Effector memory CD4-positive, alpha-beta T cell (primary cell): ENCODE results near the gene SERPINE3.

Experiments used
- DNase-seq, 3 donors: peaks; one replicate each; pipeline ENCODE4 v3.0.0-alpha.2; 2020
- H3K27ac ChIP-seq: 2 replicates; pipeline ENCODE4 v1.7.0; 2013; ENCODE audit warnings: mild to moderate bottlenecking, low read length, moderate library complexity; ENCODE audit not compliant: insufficient read depth, poor library complexity, severe bottlenecking
- H3K27me3 ChIP-seq: replicated peaks from 2 replicates; pipeline ENCODE4 v1.7.0; 2013; ENCODE audit warnings: mild to moderate bottlenecking, low read length; ENCODE audit not compliant: insufficient read depth, control insufficient read depth, poor library complexity, severe bottlenecking
- H3K36me3 ChIP-seq: 2 replicates; pipeline ENCODE4 v1.7.0; 2013; ENCODE audit warnings: mild to moderate bottlenecking, low read length, moderate library complexity; ENCODE audit not compliant: control insufficient read depth, insufficient read depth
- H3K4me1 ChIP-seq: 2 replicates; pipeline ENCODE4 v1.7.0; 2013; ENCODE audit warnings: low read length, mild to moderate bottlenecking; ENCODE audit not compliant: control insufficient read depth, insufficient read depth, poor library complexity, severe bottlenecking
- H3K4me3 ChIP-seq: 2 replicates; pipeline ENCODE4 v1.7.0; 2013; ENCODE audit warnings: low read length, low read depth, mild to moderate bottlenecking; ENCODE audit not compliant: insufficient read depth, poor library complexity, severe bottlenecking
- H3K9me3 ChIP-seq: 2 replicates; pipeline ENCODE4 v1.7.0; 2013; ENCODE audit warnings: mild to moderate bottlenecking, low read length, moderate library complexity; ENCODE audit not compliant: control insufficient read depth

SERPINE3 gene

DNA sequence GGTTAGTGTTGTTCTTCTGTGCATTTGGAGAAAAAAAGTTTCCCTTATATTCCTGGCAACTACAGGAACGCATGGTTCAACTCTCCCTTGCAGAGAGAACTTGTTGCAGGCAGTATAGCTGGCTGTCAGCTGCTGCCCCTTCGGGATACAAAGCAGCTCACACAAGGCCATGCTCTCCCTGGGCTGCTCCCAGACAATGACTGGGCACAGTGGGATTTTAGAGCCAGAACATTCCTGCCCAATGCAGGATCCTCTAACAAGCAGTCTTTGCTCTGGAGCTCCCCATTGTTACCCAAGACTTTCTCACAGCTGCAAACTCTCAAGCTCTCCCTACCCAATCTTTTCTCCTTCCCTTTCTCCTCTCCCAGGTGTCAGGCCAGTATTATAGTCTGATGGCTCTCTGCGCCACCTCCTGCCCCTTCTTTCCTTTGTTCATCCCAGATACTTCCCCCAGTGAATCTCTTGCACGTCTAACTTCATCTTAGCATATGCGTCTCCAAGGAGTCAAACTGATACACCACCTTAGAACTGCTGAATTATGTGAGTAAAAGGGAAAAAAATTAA lies 27.5 kb upstream of the SERPINE3 start:
- no peaks in the 10 kb centered on the region for H3K4me1 ChIP-seq
- H3K27me3 ChIP-seq: no peaks in the 10 kb centered on the region
- no peak for DNase-seq
- H3K4me3 ChIP-seq: no peak overlapping the region
- no peaks in the 10 kb centered on the region for H3K9me3 ChIP-seq
- H3K27ac ChIP-seq: no peak overlapping the region
- no peaks in the 10 kb centered on the region for H3K36me3 ChIP-seq

DNA sequence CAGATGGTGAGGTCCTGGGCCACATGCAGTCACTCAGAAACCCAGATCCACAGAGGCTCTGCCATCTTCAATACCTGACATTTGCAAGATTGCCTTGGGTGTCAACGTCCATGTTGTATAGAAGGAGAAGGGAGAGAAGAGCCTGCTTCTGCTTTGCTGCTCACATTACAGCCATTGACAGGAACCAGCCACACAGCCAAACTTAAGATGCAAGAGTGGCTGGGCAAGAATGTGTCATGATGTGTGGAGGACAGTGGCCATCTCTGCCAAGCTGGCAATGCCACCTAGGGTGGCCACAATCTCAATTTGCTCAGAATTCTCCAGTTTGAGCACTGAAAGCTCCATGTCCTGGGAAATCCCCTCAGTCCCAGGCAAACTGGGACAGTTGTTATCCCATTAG lies 25.9 kb upstream of the SERPINE3 start:
- no peaks in the 10 kb centered on the region for H3K36me3 ChIP-seq
- no peak for DNase-seq
- no peak overlapping the region for H3K4me3 ChIP-seq
- H3K27me3 ChIP-seq: no peaks in the 10 kb centered on the region
- no peaks in the 10 kb centered on the region for H3K4me1 ChIP-seq
- H3K27ac ChIP-seq: no peak overlapping the region
- no peaks in the 10 kb centered on the region for H3K9me3 ChIP-seq

DNA sequence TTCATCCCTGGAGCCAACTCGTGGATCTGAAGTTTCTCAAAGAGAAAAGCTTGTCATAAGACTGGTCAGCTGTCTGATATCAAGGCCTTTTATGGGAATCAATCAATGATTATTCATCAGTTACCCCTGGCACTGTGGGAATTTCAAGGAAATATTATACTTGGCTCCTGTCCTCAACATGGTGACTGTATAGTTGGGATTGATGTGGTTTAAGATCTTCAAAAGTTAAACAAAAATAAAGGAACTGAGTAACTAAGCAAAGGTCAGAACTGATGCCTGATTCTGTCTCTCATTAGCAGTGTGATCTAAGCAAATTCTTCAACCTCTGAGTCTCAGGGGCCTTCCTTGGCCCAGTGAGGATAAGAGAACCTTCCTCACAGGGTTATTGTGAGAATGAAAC lies 22.2 kb upstream of the SERPINE3 start:
- DNase-seq: no peak
- Histone ChIP-seq H3K27me3 (no peaks in the 10 kb centered on the region), H3K9me3 (no peaks in the 10 kb centered on the region), H3K4me1 (no peaks in the 10 kb centered on the region), H3K27ac (no peak overlapping the region), H3K36me3 (no peaks in the 10 kb centered on the region), H3K4me3 (no peak overlapping the region)

DNA sequence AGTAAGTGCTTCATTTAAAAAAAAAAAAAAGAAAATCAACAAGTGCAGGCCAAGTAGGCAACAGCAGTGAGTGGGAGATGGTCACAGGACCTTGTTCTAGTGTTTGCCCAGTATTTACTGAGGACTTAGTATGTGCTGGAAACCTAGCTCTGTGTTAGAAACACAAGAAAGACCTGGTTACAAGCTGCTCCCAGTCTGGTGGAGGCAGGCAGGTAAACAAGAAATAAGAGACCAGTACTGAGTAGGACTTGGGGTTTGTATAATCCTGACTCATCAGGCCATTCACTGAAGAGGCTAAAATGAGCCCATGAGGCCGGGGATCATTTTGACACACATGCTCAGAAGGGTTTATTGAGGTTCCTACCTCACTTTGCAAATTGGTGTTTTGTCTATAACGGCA lies 21.5 kb upstream of the SERPINE3 start:
- H3K4me1 ChIP-seq: no peaks in the 10 kb centered on the region
- H3K27ac ChIP-seq: no peak overlapping the region
- no peaks in the 10 kb centered on the region for H3K36me3 ChIP-seq
- DNase-seq: no peak
- no peaks in the 10 kb centered on the region for H3K27me3 ChIP-seq
- no peak overlapping the region for H3K4me3 ChIP-seq
- no peaks in the 10 kb centered on the region for H3K9me3 ChIP-seq

DNA sequence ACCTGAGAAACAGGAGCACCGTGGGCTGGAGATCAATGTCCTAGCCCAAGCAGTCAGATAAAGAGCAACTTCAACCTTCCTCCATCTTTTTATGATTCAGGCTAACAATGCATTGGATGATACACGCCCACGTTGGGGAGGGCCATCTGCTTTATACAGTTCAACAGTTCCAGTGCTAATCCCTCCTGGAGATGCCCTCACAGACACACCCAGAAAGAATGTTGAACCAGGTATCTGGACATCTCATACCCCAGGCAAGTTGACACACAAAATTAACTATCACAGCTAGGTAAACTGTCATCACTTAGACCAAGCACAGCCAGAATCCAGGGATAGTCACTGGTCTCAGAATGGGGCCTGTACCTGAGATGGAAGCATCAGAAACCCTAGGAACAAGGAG lies 20.6 kb upstream of the SERPINE3 start:
- no peak for DNase-seq
- Histone ChIP-seq H3K4me3 (no peak overlapping the region), H3K27me3 (no peaks in the 10 kb centered on the region)

DNA sequence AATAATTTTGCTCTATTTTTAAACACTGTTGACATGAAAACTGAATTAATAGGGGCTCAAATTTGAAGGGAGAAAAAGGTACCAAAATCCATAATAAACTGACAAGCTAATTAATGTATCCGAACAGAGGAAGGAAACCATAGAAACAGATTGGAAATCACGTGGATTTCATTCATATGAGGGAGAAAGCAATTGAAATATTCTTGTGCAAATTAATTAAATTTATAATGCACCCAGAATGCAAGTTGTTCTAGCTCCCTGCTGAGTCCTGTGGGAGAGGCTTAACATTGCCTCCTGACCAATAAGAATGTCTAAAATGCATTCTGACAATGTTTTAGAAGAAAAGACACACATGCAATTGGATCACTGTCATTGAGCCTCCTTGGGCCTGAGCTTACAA lies 17.7 kb upstream of the SERPINE3 start:
- no peaks in the 10 kb centered on the region for H3K4me1 ChIP-seq
- no peaks in the 10 kb centered on the region for H3K36me3 ChIP-seq
- H3K4me3 ChIP-seq: no peak overlapping the region
- H3K9me3 ChIP-seq: no peaks in the 10 kb centered on the region
- DNase-seq: no peak
- H3K27ac ChIP-seq: no peak overlapping the region
- H3K27me3 ChIP-seq: no peaks in the 10 kb centered on the region

More for the DNA sequence above, 20.6 kb upstream of the SERPINE3 start:
- no peak overlapping the region for H3K27ac ChIP-seq
- no peaks in the 10 kb centered on the region for H3K4me1 ChIP-seq
- no peaks in the 10 kb centered on the region for H3K9me3 ChIP-seq
- no peaks in the 10 kb centered on the region for H3K36me3 ChIP-seq

DNA sequence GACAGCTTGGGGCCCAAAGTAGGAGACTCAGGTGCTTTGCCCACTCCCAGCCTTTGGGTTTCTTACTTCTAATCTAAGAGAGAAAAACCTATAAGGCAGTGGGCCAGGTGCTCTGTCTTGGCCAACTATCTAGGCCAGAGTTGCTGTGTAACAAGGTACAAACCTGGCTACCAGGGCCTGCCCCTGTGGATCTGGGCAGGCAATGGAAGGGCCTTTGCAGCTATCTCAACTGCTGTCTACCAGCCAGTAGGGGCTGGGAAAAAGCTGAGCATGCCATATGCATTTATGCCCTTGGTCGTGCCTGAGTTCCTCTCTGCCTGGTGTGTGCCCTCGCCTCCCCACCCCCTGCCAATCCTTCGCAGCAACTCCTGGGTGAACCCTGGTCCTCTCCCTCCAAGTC lies 16.7 kb upstream of the SERPINE3 start:
- no peak overlapping the region for H3K4me3 ChIP-seq
- DNase-seq: no peak
- no peaks in the 10 kb centered on the region for H3K9me3 ChIP-seq
- no peaks in the 10 kb centered on the region for H3K36me3 ChIP-seq
- no peaks in the 10 kb centered on the region for H3K27me3 ChIP-seq
- H3K27ac ChIP-seq: no peak overlapping the region
- H3K4me1 ChIP-seq: no peaks in the 10 kb centered on the region

DNA sequence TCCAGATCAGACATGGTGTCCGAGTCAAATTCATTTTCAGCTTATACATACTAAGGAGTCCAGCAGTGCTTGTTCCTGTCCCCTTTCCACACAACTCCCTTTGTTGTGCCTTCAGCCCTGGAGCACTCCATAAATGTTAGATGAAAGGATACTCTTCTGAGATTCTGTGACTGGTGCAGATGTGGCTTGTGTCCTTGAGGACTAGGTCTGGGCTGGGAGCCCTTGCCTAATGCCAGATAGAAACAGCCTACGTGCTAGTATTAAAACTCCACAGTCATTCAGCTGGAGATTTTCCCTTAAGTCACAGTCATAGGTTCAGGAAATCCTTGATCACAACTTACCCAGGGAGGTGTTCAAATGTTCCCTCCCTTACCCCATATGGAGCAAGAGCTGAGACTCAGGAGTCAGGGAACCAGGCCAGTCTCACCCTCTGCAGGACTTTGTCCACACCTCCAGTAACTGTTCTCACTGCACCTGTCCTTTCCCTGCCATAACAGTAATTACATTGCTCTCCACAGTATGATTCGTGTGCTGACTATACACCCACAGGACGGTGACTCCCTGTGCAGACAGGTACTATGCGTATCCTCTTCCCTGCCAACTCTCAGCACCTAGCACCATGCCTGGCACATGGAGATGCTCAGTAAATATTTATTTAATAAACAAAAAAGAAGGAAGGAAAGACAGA lies 15.5 kb upstream of the SERPINE3 start:
- Histone ChIP-seq H3K27me3 (no peaks in the 10 kb centered on the region), H3K4me3 (no peak overlapping the region), H3K27ac (no peak overlapping the region), H3K36me3 (no peaks in the 10 kb centered on the region), H3K4me1 (no peaks in the 10 kb centered on the region), H3K9me3 (no peaks in the 10 kb centered on the region)
- DNase-seq: no peak

DNA sequence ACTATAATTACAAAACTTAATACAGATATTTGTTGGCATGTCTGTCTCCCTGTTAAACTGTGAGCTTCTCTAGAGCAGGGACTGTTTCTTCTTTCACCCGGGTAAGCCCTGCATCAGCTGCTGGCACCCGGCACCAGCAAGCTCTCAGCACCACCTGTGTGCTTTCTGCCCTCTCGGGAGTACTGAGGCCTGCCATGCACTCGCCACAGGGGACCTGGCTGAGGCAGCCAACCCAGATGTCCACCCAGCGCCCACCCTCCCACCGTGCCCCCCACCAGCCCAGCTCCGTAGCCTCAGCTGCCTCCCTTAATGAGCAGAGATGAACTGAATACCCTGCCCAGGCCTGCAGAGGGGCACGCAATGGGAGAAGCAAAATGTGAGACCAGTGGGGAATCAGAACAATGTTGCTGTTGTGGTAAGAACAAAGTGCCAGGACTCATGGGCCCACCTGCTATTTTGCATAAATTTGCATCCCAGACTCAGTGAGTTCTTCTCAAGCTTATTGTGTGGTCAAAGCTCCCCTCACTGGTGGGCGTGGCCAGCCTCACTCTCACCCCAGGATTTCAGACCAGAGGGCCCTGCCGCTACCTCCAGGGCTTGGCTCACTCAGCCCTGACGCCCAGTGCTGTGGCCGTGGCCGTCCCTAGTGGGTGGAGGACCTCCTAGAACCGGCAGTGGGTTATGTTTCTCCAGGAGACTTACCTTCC lies 14.6 kb upstream of the SERPINE3 start:
- H3K36me3 ChIP-seq: no peaks in the 10 kb centered on the region
- H3K9me3 ChIP-seq: no peaks in the 10 kb centered on the region
- no peaks in the 10 kb centered on the region for H3K4me1 ChIP-seq
- H3K4me3 ChIP-seq: no peak overlapping the region
- H3K27me3 ChIP-seq: no peaks in the 10 kb centered on the region
- no peak for DNase-seq
- no peak overlapping the region for H3K27ac ChIP-seq

DNA sequence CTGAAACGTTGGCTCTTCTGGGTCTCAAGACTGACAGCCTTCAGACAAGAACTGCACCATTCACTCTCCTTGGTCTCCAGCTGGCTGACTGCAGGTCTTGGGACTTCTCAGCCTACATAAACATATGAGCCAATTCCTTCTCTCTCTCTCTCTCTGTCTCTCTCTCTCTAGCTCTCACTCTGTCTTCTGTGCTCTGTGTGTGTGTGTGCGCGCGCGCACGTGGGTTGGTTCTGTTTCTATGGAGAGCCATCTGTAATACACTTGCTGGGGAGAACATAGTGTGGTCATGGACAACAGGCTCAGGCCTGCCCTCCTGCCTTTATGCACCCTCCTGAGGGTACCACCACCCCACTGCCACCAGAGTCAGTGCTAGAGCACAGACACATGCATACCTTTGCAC lies 13.7 kb upstream of the SERPINE3 start:
- Histone ChIP-seq H3K4me3 (no peak overlapping the region), H3K36me3 (no peaks in the 10 kb centered on the region), H3K4me1 (no peaks in the 10 kb centered on the region), H3K27me3 (no peaks in the 10 kb centered on the region), H3K27ac (no peak overlapping the region), H3K9me3 (no peaks in the 10 kb centered on the region)
- DNase-seq: no peak
